ENCODE data around the gene B4GALT6.

DNA sequence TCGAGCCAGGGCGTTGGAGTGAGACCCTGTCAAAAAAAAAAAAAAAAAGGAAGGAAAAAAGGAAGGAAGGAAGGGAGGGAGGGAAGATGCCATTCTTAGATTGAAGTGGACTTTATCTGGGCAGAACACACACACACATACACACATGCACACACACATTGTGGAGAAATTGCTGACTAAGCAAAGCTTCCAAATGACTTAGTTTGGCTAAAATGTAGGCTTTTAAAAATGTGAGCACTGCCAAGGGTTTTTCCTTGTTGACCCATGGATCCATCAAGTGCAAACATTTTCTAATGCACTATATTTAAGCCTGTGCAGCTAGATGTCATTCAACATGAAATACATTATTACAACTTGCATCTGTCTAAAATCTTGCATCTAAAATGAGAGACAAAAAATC, 93.3 kb downstream of the B4GALT6 start:
- TF ChIP-seq POLR2A (IDR thresholded peaks at IDR 0.05): no peak
- no peak for TF ChIP-seq EP300 (IDR thresholded peaks at IDR 0.05)

All from suprapubic skin (tissue), 2 donors.